ENCODE measurements around the gene CREG2.

DNA sequence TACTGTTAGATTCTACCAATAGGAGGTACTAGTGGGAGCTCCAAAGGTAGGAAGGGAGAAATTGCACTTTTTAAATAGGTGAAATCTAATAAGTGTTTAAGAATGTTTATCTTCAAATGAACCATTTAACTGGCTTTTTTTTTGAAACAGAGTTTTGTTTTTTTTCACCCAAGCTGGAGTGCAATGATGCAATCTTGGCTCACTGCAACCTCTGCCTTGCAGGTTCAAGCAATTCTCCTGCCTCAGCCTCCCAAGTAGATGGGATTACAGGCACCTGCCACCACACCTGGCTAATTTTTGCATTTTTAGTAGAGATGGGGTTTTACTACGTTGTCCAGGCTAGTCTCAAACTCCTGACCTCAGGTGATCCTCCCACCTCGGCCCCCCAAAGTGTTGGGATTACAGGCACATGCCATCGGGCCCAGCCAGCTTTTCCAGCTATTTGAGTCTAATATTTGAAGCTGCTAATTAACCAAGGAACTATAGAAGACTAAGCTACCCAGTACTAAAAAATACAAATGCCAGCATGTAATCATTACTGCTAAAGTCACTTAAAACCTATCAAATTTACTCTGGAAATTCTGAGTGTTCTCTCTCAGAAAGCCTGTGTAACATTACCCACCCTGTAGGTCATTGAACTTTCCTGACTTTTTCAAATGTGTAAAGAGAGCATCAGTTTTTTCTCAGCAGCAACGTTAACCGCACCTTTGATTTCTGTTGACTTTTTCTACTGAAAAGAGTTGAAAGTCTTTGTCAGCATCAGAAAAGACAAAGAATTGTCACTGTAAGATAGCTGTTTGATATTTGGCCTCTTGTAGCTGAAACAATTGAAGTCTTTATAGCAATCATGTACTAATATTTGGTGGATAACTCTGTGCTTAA, 54.2 kb downstream of the CREG2 start:
- TF ChIP-seq, protein P1, sequence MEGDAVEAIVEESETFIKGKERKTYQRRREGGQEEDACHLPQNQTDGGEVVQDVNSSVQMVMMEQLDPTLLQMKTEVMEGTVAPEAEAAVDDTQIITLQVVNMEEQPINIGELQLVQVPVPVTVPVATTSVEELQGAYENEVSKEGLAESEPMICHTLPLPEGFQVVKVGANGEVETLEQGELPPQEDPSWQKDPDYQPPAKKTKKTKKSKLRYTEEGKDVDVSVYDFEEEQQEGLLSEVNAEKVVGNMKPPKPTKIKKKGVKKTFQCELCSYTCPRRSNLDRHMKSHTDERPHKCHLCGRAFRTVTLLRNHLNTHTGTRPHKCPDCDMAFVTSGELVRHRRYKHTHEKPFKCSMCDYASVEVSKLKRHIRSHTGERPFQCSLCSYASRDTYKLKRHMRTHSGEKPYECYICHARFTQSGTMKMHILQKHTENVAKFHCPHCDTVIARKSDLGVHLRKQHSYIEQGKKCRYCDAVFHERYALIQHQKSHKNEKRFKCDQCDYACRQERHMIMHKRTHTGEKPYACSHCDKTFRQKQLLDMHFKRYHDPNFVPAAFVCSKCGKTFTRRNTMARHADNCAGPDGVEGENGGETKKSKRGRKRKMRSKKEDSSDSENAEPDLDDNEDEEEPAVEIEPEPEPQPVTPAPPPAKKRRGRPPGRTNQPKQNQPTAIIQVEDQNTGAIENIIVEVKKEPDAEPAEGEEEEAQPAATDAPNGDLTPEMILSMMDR (conservative IDR thresholded peaks at IDR 0.05; ENCODE audit: low read depth, low read length) = no peak
- no peak for TF ChIP-seq EZH2 (IDR thresholded peaks at IDR 0.05; ENCODE audit: borderline replicate concordance, low read depth, low read length, poor library complexity, severe bottlenecking)

Measured in A673 (cell line).